Measurements from ENCODE around the gene MVB12B. TPM values are rescaled to one million over a fixed set of nuclear protein-coding genes. Genes with fewer than 3 reads are reported as not detected.

Gene MVB12B
- polyA plus RNA-seq, 1 experiment = 4.4 TPM

- H3K27ac ChIP-seq (ENCODE audit: low read depth, low read length) = no peak overlapping the region
- H3K4me3 ChIP-seq (ENCODE audit: low read depth, low read length) = no peak overlapping the region
- DNase-seq (ENCODE audit: low read depth, low spot score) = no peak
- H3K27me3 ChIP-seq (ENCODE audit: control insufficient read depth, insufficient read depth, low read length) = peaks cover 27% of the 10 kb centered on the region
- TF ChIP-seq, protein P1, sequence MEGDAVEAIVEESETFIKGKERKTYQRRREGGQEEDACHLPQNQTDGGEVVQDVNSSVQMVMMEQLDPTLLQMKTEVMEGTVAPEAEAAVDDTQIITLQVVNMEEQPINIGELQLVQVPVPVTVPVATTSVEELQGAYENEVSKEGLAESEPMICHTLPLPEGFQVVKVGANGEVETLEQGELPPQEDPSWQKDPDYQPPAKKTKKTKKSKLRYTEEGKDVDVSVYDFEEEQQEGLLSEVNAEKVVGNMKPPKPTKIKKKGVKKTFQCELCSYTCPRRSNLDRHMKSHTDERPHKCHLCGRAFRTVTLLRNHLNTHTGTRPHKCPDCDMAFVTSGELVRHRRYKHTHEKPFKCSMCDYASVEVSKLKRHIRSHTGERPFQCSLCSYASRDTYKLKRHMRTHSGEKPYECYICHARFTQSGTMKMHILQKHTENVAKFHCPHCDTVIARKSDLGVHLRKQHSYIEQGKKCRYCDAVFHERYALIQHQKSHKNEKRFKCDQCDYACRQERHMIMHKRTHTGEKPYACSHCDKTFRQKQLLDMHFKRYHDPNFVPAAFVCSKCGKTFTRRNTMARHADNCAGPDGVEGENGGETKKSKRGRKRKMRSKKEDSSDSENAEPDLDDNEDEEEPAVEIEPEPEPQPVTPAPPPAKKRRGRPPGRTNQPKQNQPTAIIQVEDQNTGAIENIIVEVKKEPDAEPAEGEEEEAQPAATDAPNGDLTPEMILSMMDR (IDR thresholded peaks at IDR 0.05; ENCODE audit: low read depth, low read length) = no peak
- ChIA-PET POLR2A (no interaction called here), CTCF (interaction anchor here (0.6 to 4.8 kb wide), 20 partner anchors 9 to 196 kb away, joined by 3 to 81 read pairs (median 4); partner anchors contain the start of gene MVB12B)
- H3K9me3 ChIP-seq (ENCODE audit: control insufficient read depth, insufficient read depth, low read length) = no peaks in the 10 kb centered on the region; the same call in 1 of the 2 replicates
These were observed 23.9 kb upstream of the MVB12B start for GRCh38 chr9:126302730-126303129.

DNA sequence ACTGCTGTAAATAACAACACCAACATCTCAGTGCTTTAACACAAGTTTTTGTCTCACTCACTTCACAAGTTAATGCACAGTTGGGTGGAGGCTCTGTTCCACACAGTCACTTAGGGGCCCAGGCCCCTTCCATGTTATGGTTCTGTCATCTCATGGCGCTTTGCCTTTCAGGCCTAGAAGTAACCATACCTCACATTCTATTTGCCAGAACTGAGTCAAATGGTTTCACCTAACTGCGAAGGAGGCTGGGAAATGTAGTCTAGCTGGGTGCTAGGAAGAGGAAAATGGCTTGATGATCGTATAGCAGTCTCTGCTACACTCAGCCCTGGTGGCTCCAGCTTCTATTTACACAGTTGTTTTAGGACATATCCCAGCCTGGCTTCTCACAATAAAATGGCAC lies 23.1 kb upstream of the MVB12B start:
- TF ChIP-seq, protein P1 (IDR thresholded peaks at IDR 0.05; ENCODE audit: low read depth, low read length) = no peak
- H3K9me3 ChIP-seq (ENCODE audit: control insufficient read depth, insufficient read depth, low read length) = no peaks in the 10 kb centered on the region; the same call in 1 of the 2 replicates
- CTCF ChIA-PET = interaction anchor here (1.3 to 4.8 kb wide), 3 partner anchors 12 to 94 kb away, joined by 5 to 81 read pairs (median 12); no protein-coding TSS in a partner anchor
- H3K27ac ChIP-seq (ENCODE audit: low read depth, low read length) = no peak overlapping the region
- H3K27me3 ChIP-seq (ENCODE audit: control insufficient read depth, insufficient read depth, low read length) = peaks cover 24% of the 10 kb centered on the region
- no peak overlapping the region for H3K4me3 ChIP-seq (ENCODE audit: low read depth, low read length)
- DNase-seq (ENCODE audit: low read depth, low spot score) = no peak
- POLR2A ChIA-PET = no interaction called here

GRCh38 chr9:126304207-126304970 lies 22.2 kb upstream of the MVB12B start:
- Histone ChIP-seq H3K9me3 (ENCODE audit: control insufficient read depth, insufficient read depth, low read length) (no peaks in the 10 kb centered on the region), H3K4me3 (ENCODE audit: low read depth, low read length) (no peak overlapping the region), H3K27ac (ENCODE audit: low read depth, low read length) (no peak overlapping the region), H3K27me3 (ENCODE audit: control insufficient read depth, insufficient read depth, low read length) (peaks cover 23% of the 10 kb centered on the region)
- POLR2A ChIA-PET = no interaction called here
- no peak for DNase-seq (ENCODE audit: low read depth, low spot score)
- CTCF ChIA-PET = interaction anchor here (1.8 to 4.8 kb wide), 3 partner anchors 11 to 186 kb away, joined by 6 to 81 read pairs (median 12); no protein-coding TSS in a partner anchor
- TF ChIP-seq, protein P1 (IDR thresholded peaks at IDR 0.05; ENCODE audit: low read depth, low read length) = no peak

DNA sequence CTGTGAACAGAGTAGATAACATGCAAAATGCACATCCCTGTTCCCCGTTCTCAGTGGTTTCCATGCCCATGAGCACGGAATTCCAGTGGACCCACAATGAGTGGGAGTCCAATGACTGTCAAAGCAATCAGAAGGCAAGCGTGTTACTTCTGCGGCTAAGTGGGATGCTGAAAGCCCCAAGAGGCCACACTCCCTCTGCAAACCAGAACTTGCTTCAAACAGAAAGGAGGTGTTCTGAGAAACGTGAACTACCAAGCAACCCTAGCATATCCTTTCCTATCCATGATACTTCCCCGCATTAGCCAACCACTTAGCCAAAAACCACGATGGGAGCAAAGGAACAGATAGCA lies 21.7 kb upstream of the MVB12B start:
- H3K27ac ChIP-seq (ENCODE audit: low read depth, low read length) = no peak overlapping the region
- CTCF ChIA-PET = interaction anchor here (0.5 to 4.8 kb wide), 3 partner anchors 93 to 580 kb away, joined by 3 to 81 read pairs (median 6); no protein-coding TSS in a partner anchor
- POLR2A ChIA-PET = no interaction called here
- peaks cover 23% of the 10 kb centered on the region for H3K27me3 ChIP-seq (ENCODE audit: control insufficient read depth, insufficient read depth, low read length)
- H3K4me3 ChIP-seq (ENCODE audit: low read depth, low read length) = no peak overlapping the region
- H3K9me3 ChIP-seq (ENCODE audit: control insufficient read depth, insufficient read depth, low read length) = no peaks in the 10 kb centered on the region
- no peak for DNase-seq (ENCODE audit: low read depth, low spot score)
- TF ChIP-seq, protein P1 (IDR thresholded peaks at IDR 0.05; ENCODE audit: low read depth, low read length) = no peak

GRCh38 chr9:126306071-126306647 lies 20.5 kb upstream of the MVB12B start:
- DNase-seq (ENCODE audit: low read depth, low spot score) = no peak
- CTCF ChIA-PET = no interaction called here
- TF ChIP-seq, protein P1 (IDR thresholded peaks at IDR 0.05; ENCODE audit: low read depth, low read length) = no peak
- Histone ChIP-seq H3K4me3 (ENCODE audit: low read depth, low read length) (no peak overlapping the region), H3K9me3 (ENCODE audit: control insufficient read depth, insufficient read depth, low read length) (no peaks in the 10 kb centered on the region), H3K27me3 (ENCODE audit: control insufficient read depth, insufficient read depth, low read length) (peaks cover 22% of the 10 kb centered on the region), H3K27ac (ENCODE audit: low read depth, low read length) (no peak overlapping the region)
- POLR2A ChIA-PET = no interaction called here

All from AG04450 (cell line).